Measurements from ENCODE around the gene GXYLT2.
A peak's percentile ranks its signal among the peaks of the same experiment; 100 is the strongest.
"Not testable (repeated sequence)": the region's sequence is repeated elsewhere in the genome, so short reads cannot be mapped to it uniquely, and the experiment has no call there.

Gene GXYLT2

DNA sequence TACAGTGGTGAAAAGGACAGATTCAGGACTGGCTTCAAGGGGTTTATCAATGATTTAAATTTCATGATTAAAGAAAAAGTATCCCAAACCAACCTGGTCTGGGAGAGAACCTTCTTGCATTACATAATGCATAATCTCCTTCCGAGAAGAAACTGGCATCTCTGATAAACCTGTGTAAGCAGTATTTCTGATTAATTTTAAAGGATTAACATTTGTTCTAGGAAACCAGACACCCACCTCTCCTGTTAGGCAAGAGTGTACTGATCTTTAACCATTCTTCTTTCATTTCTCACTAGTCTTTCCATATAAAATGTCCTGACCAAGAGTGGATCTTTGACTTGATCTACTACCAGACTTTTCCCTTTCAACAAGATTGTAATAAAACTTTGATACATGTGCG, 85.9 kb downstream of the GXYLT2 start:
- DNase-seq (ENCODE audit: low read depth in 3 of 3): no peak

GRCh38 chr3:72974956-72975355, 87.1 kb downstream of the GXYLT2 start:
- no peak for DNase-seq (ENCODE audit: low read depth in 3 of 3)

GRCh38 chr3:72976281-72976741, 88.5 kb downstream of the GXYLT2 start:
- DNase-seq (ENCODE audit: low read depth in 3 of 3): no peak

GRCh38 chr3:72977060-72977808, 89.4 kb downstream of the GXYLT2 start:
- no peak for DNase-seq (ENCODE audit: low read depth in 3 of 3)

DNA sequence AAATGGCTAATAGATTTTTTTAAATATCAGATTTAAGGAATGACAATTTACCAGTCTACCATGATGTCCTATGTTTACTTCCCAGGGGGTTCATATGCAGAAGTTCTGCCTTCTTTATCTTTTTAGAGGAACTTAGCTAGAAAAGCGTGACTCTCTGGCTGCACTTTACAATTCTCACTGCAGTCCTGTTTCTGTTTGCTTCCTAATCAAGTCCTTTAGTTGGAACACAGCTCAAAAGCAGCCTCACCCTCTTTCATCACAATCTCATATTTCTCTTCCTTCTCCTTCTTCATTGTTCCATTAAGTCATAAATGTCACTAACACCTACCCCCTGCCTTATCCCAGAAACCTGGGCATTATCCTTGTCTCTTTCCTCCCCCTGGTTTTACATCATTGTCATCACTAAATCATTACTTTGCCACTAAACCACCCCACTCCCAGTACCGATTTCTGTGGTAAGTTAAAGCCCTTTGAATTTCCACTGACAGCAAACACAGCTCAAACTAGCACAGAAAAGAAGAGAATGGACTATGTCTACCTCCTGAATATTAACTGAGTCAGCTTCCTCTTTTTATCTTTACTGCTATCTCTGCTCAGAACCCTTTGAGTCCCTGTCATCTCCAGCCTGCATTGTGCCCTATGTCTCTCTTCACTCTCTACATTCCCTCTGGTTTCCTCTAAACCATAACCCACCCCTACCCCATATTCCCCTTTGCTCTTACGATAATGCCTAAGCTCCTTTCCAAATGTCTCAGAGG, 94.9 kb downstream of the GXYLT2 start:
- no peak for DNase-seq (ENCODE audit: low read depth in 3 of 3)

- no peak for DNase-seq (ENCODE audit: low read depth in 3 of 3)
These were observed 97.7 kb downstream of the GXYLT2 start for GRCh38 chr3:72985576-72985975.

- no peak for DNase-seq (ENCODE audit: low read depth in 3 of 3)
These were observed 103.0 kb downstream of the GXYLT2 start for GRCh38 chr3:72990701-72991395.

GRCh38 chr3:72991522-72991921, 103.7 kb downstream of the GXYLT2 start:
- DNase-seq (ENCODE audit: low read depth in 3 of 3): no peak

DNA sequence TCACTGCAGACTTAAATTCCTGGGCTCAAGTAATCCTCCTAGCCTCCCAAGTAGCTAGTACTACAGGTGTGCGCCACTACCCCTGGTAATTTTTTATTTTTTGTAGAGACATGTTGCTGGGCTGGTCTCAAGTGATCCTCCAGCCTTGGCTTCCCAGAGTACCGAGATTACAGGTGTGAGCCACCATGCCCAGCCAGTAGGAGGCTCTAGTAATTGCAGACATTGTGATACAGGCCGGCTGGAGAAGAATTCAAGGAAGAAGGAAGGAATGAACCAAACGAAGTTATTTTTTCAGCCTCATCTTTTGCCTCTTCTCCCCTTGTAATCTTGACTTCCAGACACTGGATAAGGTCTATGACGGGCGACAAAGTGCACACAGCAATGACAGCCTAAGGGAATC, 105.5 kb downstream of the GXYLT2 start:
- no peak for DNase-seq (ENCODE audit: low read depth in 3 of 3)

DNA sequence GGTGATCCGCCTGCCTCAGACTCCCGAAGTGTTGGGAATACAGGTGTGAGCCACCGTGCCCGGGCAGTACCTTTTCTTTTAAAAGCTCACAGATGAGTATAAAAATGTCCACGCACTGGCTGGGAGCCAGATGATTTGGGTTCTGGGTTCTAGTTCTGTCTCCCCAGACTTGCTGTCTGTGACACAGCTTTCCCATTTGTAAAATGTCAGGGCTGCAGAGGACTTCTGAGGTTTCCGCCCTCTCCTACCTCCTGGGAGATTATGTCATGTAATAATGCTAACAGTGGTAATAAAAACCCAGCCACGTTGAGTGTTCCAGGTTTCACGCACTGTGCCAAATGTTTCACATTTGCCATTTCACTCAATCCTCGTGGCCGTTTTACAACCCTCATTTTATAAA, 107.5 kb downstream of the GXYLT2 start:
- DNase-seq (ENCODE audit: low read depth in 3 of 3): no peak

GRCh38 chr3:72996121-72996472, 108.3 kb downstream of the GXYLT2 start:
- no peak for DNase-seq (ENCODE audit: low read depth in 3 of 3)

- DNase-seq (ENCODE audit: low read depth in 3 of 3): peak; percentile 78 to 90 (median 86)
These were observed 108.9 kb downstream of the GXYLT2 start, which contains the start of gene PPP4R2 for GRCh38 chr3:72996473-72997333. TSS of gene PPP4R2 (plus strand) at chr3:72996811. CDS start at chr3:72997038, 227 bp downstream.

- peak in 2 of 3 experiments; percentile 7 to 30 for DNase-seq (ENCODE audit: low read depth in 3 of 3)
These were observed 109.6 kb downstream of the GXYLT2 start for GRCh38 chr3:72997421-72997961.

- DNase-seq (ENCODE audit: low read depth in 3 of 3): no peak
These were observed 110.6 kb downstream of the GXYLT2 start for GRCh38 chr3:72998466-72998865.

- no peak for DNase-seq (ENCODE audit: low read depth in 3 of 3)
These were observed 112.1 kb downstream of the GXYLT2 start for GRCh38 chr3:72999951-73000350.

DNA sequence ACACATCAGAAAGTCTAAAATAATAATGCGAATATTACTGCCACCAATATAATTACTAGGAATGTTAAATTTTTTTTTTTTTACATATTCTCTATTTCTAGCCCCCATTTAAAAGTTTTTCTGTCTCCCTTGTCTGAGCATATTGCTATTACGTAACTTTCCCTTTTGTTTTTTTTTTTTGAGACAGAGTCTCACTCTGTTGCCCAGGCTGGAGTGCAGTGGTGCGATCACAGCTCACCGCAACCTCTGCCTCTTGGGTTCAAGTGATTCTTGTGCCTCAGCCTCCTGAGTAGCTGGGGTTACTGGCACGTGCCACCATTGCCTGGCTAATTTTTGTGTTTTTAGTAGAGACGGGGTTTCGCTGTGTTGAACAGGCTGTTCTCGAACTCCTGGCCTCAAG, 115.2 kb downstream of the GXYLT2 start:
- not testable (repeated sequence) for DNase-seq (ENCODE audit: low read depth in 3 of 3)

GRCh38 chr3:73004316-73004715, 116.5 kb downstream of the GXYLT2 start:
- no peak for DNase-seq (ENCODE audit: low read depth in 3 of 3)

DNA sequence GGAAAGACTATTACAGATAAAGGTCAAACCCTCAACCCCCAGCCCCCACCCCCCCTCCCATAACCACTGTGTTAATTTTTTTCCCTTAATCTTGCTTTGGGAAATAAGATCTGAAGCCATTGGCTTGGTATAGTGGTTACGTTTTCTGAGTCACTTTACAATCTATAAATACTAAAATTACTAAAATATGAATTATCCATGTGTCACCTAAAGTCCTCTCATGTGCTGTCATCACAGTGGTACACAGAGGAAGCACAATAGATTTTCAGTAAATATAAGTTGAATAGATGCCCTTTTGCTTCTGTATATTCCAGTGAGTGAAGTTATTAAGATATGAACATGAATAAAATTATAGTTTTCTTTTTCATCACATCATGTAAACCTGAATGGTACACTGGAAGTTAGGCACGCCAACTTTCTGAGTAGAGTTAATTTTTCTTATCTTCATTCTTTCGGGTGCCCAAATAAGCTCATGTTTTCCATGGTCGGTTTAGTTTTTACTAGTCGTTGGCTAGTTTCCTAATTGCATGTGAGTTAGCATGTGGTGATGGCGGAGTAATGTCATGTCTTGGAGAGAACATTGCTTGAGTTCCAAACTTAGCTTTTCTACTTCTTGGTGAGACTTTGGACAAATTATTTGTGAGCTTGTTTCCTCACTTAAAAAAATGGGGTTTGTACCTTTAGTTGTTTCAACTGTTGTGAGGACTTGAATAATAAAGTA, 120.3 kb downstream of the GXYLT2 start:
- DNase-seq (ENCODE audit: low read depth in 3 of 3): no peak

DNA sequence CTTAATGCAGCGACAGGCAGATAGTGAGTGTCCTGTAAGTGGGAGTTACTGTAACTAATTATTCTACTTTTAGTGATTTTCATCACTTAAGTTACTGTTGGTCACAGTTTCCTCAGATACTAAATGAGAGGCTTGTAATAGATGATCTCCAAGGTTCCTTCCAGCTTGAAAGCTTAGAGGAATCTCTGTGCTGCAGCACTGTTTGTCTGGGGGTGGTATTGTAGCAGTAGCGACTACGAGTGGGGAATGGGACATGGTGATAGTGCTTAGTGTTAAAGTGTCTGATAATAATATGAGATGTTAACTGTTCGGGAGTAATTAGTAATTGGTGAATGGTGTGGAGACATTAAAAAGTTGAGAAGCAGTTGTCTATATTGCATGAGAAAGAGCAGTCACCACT, 121.2 kb downstream of the GXYLT2 start:
- DNase-seq (ENCODE audit: low read depth in 3 of 3): no peak

DNA sequence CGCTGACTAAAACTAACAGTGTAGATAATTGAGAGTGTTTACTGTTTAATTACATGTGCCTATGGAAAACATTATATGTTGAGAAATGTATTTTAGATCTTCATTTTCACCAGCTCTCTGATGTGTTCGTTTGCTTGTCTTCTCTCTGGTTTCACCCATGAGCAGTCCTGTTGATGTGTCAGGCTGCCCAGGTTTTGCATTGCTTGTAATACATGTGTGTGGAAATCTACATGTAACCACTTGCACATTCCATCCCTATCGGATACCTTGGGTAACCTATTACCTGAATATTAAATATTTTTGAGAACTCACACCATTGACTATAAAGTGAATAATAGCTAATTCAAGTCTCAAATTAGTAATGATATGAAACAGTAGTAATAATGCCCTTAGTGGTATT, 121.9 kb downstream of the GXYLT2 start:
- no peak for DNase-seq (ENCODE audit: low read depth in 3 of 3)

GRCh38 chr3:73010158-73010557, 122.3 kb downstream of the GXYLT2 start:
- no peak for DNase-seq (ENCODE audit: low read depth in 3 of 3)
